ENCODE data around the gene FYCO1.

- TF ChIP-seq TAF1 (IDR thresholded peaks at IDR 0.05; ENCODE audit: low read depth, low read length) = no peak
- TF ChIP-seq POLR2AphosphoS5 (IDR thresholded peaks at IDR 0.05; ENCODE audit: low read depth, low read length) = no peak
- TF ChIP-seq POLR2A (IDR thresholded peaks at IDR 0.05; ENCODE audit: low read depth, low read length) = no peak
These were observed 64.1 kb downstream of the FYCO1 start for GRCh38 chr3:45931496-45931895.
